ENCODE results near the gene FIGNL2.
"Not testable (repeated sequence)": the region's sequence is repeated elsewhere in the genome, so short reads cannot be mapped to it uniquely, and the experiment has no call there.

FIGNL2 gene, protein sequence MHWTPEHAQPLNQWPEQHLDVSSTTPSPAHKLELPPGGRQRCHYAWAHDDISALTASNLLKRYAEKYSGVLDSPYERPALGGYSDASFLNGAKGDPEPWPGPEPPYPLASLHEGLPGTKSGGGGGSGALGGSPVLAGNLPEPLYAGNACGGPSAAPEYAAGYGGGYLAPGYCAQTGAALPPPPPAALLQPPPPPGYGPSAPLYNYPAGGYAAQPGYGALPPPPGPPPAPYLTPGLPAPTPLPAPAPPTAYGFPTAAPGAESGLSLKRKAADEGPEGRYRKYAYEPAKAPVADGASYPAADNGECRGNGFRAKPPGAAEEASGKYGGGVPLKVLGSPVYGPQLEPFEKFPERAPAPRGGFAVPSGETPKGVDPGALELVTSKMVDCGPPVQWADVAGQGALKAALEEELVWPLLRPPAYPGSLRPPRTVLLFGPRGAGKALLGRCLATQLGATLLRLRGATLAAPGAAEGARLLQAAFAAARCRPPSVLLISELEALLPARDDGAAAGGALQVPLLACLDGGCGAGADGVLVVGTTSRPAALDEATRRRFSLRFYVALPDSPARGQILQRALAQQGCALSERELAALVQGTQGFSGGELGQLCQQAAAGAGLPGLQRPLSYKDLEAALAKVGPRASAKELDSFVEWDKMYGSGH

GRCh38 chr12:51848326-51848727 is at the start of gene FIGNL2:
Gene FIGNL2 (minus strand): TSS chr12:51848718. CDS start chr12:51822413, 26,305 bp downstream.
- no peak for DNase-seq (ENCODE audit: low read depth in 2 of 3, low spot score in 2 of 3)

GRCh38 chr12:51897181-51897580 is 48.7 kb upstream of the FIGNL2 start:
- DNase-seq (ENCODE audit: low read depth in 2 of 3, low spot score in 2 of 3), result no peak

DNA sequence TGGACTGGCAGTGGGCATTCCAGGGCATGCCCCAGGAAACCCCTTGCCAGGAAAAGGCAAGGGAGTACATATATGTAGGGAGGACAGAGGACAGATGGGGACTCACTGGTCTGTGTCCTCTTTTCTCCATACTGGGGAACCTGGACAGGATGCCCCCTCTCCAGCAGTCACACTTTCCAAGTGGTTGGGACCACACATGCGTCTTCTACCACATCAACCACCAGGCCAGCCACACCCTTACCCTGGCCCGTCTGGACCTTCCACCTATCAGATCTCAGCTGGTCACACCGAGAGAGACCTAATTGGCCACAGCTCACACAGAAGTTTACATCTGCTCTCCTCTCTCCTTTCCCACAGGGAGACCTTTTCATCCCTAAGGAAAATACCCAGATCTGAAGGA is 47.7 kb upstream of the FIGNL2 start:
- DNase-seq (ENCODE audit: low read depth in 2 of 3, low spot score in 2 of 3), result no peak

- DNase-seq (ENCODE audit: low read depth in 2 of 3, low spot score in 2 of 3), result no peak
These were observed 47.0 kb upstream of the FIGNL2 start for GRCh38 chr12:51895378-51896135.

GRCh38 chr12:51893786-51894185 is 45.3 kb upstream of the FIGNL2 start:
- DNase-seq (ENCODE audit: low read depth in 2 of 3, low spot score in 2 of 3), result no peak

DNA sequence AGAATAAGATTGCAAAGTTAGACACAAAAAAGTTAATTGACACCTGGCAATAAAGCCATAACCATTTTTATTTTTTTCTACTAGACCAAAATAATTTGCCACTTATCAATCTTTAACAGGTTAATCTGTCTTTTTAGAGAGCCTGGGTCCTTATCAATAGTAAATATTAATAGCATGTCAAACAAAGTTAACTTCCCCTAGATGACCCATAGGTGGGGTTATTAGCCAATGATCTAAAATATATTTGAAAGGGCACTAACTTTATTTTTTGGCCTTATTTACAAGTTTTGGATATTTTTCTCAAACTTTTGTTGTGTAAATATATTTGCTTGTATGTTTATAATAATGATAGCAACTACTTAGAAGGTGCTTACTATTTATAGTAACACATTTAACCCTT is 43.3 kb upstream of the FIGNL2 start:
- DNase-seq (ENCODE audit: low read depth in 2 of 3, low spot score in 2 of 3), result no peak

GRCh38 chr12:51890511-51891171 is 42.1 kb upstream of the FIGNL2 start:
- DNase-seq (ENCODE audit: low read depth in 2 of 3, low spot score in 2 of 3), result no peak

DNA sequence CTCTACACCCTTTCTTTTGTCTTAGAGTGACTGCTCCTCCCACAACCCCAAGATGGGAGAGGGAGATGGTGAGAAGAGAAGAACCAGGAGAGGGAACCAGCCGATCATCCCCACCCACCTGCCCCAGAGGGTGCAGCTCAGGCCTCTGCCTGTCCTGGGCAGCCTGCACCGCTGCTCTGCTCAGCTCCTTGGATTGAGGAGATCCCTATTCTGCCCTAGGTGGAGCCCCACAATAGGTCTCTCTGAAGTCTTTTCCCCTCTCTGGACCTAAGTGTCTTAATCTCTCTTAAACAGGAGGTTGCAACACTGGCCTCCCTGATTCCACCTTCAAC is 41.6 kb upstream of the FIGNL2 start:
- DNase-seq (ENCODE audit: low read depth in 2 of 3, low spot score in 2 of 3), result no peak

DNA sequence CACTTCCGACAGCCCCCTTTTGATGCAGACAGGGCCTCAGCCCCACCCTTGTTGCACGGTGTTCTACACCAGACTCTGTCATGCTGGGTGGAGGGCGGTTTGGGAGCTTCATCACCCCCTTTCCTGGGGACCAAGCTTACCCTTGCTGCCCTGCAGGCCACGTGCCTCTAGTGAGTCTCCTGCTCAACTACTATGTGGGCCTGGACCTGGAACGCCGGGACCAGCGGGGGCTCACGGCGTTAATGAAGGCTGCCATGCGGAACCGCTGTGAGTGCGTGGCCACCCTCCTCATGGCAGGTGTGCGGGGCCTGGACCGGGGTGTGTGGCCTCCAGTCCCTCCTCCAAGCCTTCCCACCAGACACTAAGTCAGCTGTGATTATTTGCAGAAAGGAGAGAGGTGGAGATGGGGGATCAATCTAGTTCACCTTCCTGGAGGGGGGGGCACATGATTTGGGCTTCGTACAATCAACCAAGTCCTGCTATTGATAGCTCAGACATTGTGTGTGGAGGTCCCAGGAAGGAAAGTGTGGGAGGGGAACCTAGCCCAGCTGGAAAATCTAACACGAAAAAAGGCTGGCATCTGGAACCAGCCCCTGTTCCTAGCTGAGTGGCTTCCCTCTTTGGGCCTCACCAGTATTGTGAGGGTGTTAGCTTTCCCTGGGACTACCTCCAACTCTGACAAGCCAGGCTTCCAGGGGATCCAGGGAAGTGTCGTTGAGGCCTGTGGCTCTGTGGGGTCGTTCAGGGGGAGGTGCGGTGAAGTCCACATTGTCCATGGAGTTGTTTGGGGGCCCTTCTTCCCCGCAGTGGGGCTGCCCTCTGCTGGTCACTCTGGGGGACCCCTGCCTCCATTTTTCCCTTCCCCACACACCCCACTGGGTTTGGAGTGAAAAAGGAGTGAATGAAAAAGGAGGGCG is 41.0 kb upstream of the FIGNL2 start:
- DNase-seq (ENCODE audit: low read depth in 2 of 3, low spot score in 2 of 3), result no peak

DNA sequence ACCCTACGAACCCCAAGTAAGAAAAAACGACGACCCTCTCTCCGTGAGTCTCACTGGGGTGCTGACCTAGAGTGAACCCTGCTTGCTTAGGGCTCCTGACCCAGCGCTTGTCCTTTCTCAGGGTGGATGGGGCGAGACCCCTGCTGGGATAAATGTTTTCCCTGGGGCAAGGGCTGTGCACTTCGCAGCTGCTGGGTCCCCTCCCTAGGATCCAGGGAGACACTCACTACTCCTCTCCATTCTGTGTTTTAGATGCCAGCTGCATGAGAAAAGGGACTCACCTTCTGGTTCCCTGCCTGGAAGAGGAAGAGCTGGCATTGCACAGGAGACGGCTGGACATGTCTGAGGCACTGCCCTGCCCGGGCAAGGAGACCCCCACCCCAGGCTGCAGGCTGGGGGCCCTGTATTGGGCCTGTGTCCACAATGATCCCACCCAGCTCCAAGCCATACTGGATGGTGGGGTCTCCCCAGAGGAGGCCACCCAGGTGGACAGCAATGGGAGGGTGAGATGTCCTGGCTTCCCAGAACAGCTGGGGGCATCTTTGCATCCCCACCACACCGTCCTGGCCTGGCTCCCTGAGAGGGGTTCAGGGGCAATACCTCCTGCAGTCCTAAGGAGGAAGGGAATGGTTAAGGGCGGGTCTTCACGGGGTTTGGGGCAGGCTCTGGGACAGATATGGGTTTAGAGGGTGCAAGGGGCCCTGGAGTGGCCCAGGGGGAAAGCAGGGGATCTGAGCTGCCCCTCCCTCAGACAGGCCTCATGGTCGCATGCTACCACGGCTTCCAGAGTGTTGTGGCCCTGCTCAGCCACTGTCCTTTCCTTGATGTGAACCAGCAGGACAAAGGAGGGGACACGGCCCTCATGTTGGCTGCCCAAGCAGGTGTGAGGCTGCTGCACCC is 40.0 kb upstream of the FIGNL2 start:
- DNase-seq (ENCODE audit: low read depth in 2 of 3, low spot score in 2 of 3), result no peak

GRCh38 chr12:51887476-51888315 is 39.2 kb upstream of the FIGNL2 start, which contains the start of gene ANKRD33:
Gene ANKRD33 (plus strand): TSS chr12:51888103. CDS start chr12:51888187, 84 bp downstream.
- no peak for DNase-seq (ENCODE audit: low read depth in 2 of 3, low spot score in 2 of 3)

DNA sequence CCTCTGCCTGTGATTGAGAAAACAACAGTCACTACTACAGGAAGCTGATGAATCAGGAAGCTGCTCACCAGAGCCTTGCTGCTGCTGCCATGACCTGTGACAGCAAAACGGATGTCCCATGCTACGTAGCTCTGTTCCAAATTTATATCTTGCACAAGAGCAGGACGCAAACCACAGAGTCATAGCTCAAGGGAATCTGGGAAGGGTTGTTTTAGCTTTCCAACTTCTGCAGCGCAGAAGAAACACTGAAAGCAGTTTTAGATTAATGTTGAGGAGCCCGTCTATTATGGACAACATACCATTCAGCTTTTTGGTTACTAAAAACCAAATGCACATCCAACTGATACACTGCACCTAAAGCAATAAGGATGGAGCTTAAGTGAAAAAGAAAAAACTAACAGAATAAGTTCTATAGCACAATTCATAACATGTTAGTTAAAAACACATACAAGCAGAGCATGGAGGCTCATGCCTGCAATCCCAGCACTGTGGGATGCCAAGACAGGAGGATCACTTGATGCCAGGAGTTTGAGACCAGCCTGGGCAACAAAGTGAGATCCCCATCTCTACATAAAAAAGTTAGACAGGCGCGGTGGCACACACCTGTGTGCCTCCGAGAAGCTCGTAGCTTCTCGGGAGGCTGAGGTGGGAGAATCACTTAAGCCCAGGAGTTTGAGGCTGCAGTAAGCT is 37.6 kb upstream of the FIGNL2 start:
- no peak for DNase-seq (ENCODE audit: low read depth in 2 of 3, low spot score in 2 of 3)

DNA sequence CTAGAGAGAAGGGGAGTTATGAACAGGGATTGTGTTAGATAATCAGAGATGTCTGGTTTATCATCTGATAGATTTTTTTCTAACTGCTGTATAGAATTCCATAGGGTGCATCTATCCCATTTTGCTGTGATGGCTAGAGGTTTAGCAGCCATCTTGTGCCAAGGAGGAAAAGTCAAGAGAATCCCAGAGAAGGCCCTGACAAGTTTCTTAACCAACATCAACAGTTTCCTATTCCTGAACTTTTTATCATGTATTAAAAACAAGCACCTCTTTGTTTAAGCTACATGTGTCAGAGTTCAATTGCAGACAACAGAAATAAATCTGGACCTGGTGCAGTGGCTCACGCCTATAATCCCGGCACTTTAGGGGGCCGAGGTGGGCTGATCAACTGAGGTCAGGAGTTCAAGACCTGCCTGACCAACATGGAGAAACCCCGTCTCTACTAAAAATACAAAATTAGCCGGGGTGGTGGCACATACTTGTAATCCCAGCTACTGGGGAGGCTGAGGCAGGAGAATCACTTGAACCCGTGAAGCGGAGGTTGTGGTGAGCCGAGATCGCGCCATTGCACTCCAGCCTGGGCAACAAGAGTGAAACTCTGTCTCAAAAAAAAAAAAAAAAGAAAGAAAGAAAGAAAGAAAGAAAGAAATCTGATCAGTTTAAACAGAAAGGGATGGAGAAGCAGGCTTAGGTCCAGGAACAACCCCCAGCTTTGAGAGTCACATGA is 36.9 kb upstream of the FIGNL2 start:
- DNase-seq (ENCODE audit: low read depth in 2 of 3, low spot score in 2 of 3), result not testable (repeated sequence)

- no peak for DNase-seq (ENCODE audit: low read depth in 2 of 3, low spot score in 2 of 3)
These were observed 36.2 kb upstream of the FIGNL2 start for GRCh38 chr12:51884676-51885229.

- no peak for DNase-seq (ENCODE audit: low read depth in 2 of 3, low spot score in 2 of 3)
These were observed 35.6 kb upstream of the FIGNL2 start for GRCh38 chr12:51883998-51884675.

DNA sequence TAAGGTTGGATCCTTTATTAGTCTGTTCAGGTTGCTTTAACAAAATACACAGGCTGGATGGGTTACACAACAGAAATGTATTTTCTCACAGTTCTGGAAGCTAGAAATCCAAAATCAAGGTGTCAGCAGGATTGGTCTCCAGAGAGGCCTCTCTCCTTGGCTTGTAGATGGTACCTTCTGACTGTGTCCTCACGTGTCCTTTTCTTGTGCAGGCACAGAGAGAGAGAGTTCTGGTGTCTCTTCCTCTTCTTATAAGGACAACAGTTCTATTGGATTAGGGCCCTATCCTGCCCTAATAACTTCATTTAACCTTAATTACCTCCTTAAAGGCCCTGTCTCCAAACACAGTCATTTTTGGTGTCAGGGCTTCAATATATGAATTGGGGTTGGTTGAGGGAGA is 34.8 kb upstream of the FIGNL2 start:
- no peak for DNase-seq (ENCODE audit: low read depth in 2 of 3, low spot score in 2 of 3)

Data from activated CD8-positive, alpha-beta memory T cell treated with anti-CD3 and anti-CD28 coated beads for 48 hours (primary cell).